ENCODE measurements around the gene FHIT. TPM values are rescaled to one million over a fixed set of nuclear protein-coding genes. Genes with fewer than 3 reads are reported as not detected.

The FHIT gene
- total and polyA plus RNA-seq, 2 of the 4 experiments (the other 2 are of a cell fraction): 0.07 TPM; not detected in 1

GRCh38 chr3:60954048-60954447 is 297.2 kb downstream of the FHIT start:
- Histone ChIP-seq H2AK5ac (ENCODE audit: low read depth, low read length) (no peak overlapping the region), H2BK15ac (ENCODE audit: low read depth, low read length) (no peak overlapping the region), H3K56ac (ENCODE audit: extremely low read depth, insufficient read depth, low read length) (no peak overlapping the region), H2BK120ac (ENCODE audit: low read depth, low read length) (no peak overlapping the region), H4K8ac (ENCODE audit: low read depth in 2 of 2, low read length in 2 of 2) (no peak overlapping the region), H3K4me3 (ENCODE audit: insufficient read depth, low read depth, low read length) (no peak overlapping the region), H3K23ac (ENCODE audit: low read depth, low read length) (no peak overlapping the region), H3K18ac (ENCODE audit: low read depth, low read length) (no peak overlapping the region), H4K20me1 (ENCODE audit: insufficient read depth, low read length) (no peaks in the 10 kb centered on the region), H3K27ac (ENCODE audit: insufficient read depth, low read length) (no peak overlapping the region), H4K91ac (ENCODE audit: insufficient read depth, low read depth, low read length) (no peak overlapping the region), H3K79me1 (ENCODE audit: low read depth in 1 of 2, low read length in 2 of 2) (no peaks in the 10 kb centered on the region), H3K9me3 (ENCODE audit: control insufficient read depth, insufficient read depth, low read length) (peaks cover 4% of the 10 kb centered on the region; the same call in 1 of the 2 replicates), H4K5ac (ENCODE audit: low read depth, low read length) (no peak overlapping the region), H3K4me1 (ENCODE audit: control insufficient read depth, insufficient read depth, low read length) (no peaks in the 10 kb centered on the region), H3K36me3 (ENCODE audit: control insufficient read depth, insufficient read depth, low read length) (no peaks in the 10 kb centered on the region), H3K9me1 (ENCODE audit: insufficient read depth, low read length) (no peaks in the 10 kb centered on the region), H2BK20ac (ENCODE audit: low read depth, low read length) (no peak overlapping the region), H2BK5ac (ENCODE audit: low read depth, low read length, poor library complexity, severe bottlenecking) (no peak overlapping the region), H3K4me2 (ENCODE audit: low read depth, low read length) (no peak overlapping the region), H2AFZ (replicated peaks; ENCODE audit: low read length, poor library complexity) (no peak overlapping the region), H2AK9ac (replicated peaks; ENCODE audit: low read depth, low read length, poor library complexity) (no peak overlapping the region), H3K9ac (ENCODE audit: low read depth, low read length) (no peak overlapping the region), H3K14ac (replicated peaks; ENCODE audit: low read depth, low read length) (no peak overlapping the region), H3K27me3 (ENCODE audit: control insufficient read depth, insufficient read depth, low read length) (no peaks in the 10 kb centered on the region), H3K4ac (ENCODE audit: low read depth, low read length) (no peak overlapping the region)
- CTCF ChIA-PET: no interaction called here
- intact Hi-C loops (cut with micrococcal nuclease): no loop called here
- no peak for DNase-seq
- in situ Hi-C loops (cut with MboI; ENCODE audit: low sequenced_read_pairs): no loop called here
- POLR2A ChIA-PET (ENCODE audit: unreplicated experiment): no interaction called here
- BruUV-seq (replicated peaks): no TSS peak
- ATAC-seq (ENCODE audit: low read depth): no peak
- TF ChIP-seq CTCF (conservative IDR thresholded peaks at IDR 0.05; ENCODE audit: low read depth, low read length) (no peak), BHLHE40 (IDR thresholded peaks at IDR 0.05; ENCODE audit: low read depth, low read length) (no peak), SMC3 (IDR thresholded peaks at IDR 0.05; ENCODE audit: low read depth, low read length) (no peak), MAFK (IDR thresholded peaks at IDR 0.05; ENCODE audit: low read depth, low read length) (no peak), FOS (IDR thresholded peaks at IDR 0.05; ENCODE audit: low read depth, low read length) (no peak)
- dilution Hi-C loops (cut with HindIII; ENCODE audit: low sequenced_read_pairs, unreplicated experiment): no loop called here
- no CpG with 5 or more reads among the region's 2 CpGs for WGBS, 2 experiments (ENCODE audit: extremely low coverage in 2 of 2, insufficient read length in 1 of 2)
